Fibroblast of mammary gland (primary cell): ENCODE measurements around the gene ZNF771.

Experiments used
- DNase-seq: peaks from one replicate; pipeline ENCODE4 v3.0.0-alpha.2; 2010; ENCODE audit warnings: low read depth
- H3K4me3 ChIP-seq: 2 replicates; pipeline ENCODE4 v1.5.1; 2011; ENCODE audit warnings: low read depth, mild to moderate bottlenecking, low read length, moderate library complexity; ENCODE audit not compliant: control insufficient read depth
- CTCF ChIP-seq: conservative IDR thresholded peaks from 2 replicates; pipeline ENCODE4 v1.5.1; 2011; ENCODE audit warnings: low read depth, low read length, inconsistent platforms; ENCODE audit not compliant: control insufficient read depth, insufficient read depth

ZNF771 gene

GRCh38 chr16:30369938-30370455 lies 37.4 kb upstream of the ZNF771 start:
- no peak for DNase-seq
- no peak for TF ChIP-seq CTCF
- peak overlapping the region; percentile 84 for H3K4me3 ChIP-seq

GRCh38 chr16:30370456-30371247 lies 36.8 kb upstream of the ZNF771 start, which contains the start of gene TBC1D10B:
TSS of gene TBC1D10B (minus strand) at chr16:30370494. CDS start at chr16:30370183, 311 bp downstream.
- no peak for TF ChIP-seq CTCF
- H3K4me3 ChIP-seq: peak within 1 kb of the TSS; percentile 84
- peak; percentile 100 for DNase-seq

DNA sequence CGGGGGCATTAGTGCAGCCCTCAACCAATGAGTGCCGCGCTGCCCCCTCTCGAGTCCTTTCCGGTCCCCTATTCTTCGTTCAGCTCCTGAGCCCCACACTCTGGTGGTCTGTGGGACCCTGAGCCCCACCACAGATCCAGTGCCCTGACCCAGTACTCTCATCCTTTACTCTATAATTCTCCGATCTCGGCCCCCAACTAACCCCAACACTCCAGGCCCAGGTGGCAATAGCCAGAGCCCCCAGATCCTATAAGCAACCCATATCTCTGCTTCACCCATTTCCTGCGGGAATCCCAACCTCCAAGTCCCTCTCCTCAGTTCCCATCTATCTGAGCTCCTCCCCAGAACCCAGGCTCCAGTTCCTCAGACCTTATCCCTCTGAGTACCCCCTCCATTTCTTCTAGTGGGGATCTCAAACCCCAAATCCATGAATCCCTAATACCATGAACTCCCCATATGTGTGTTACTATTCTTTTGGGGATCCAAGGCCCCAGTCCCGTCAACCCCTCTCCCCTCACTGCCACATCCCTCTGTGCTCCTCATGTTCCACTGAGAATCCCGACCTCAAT lies 36.1 kb upstream of the ZNF771 start:
- peak overlapping the region; percentile 60 for H3K4me3 ChIP-seq
- no peak for DNase-seq
- TF ChIP-seq CTCF: no peak

GRCh38 chr16:30372038-30372712 lies 35.2 kb upstream of the ZNF771 start:
- DNase-seq: no peak
- H3K4me3 ChIP-seq: no peak overlapping the region
- no peak for TF ChIP-seq CTCF

DNA sequence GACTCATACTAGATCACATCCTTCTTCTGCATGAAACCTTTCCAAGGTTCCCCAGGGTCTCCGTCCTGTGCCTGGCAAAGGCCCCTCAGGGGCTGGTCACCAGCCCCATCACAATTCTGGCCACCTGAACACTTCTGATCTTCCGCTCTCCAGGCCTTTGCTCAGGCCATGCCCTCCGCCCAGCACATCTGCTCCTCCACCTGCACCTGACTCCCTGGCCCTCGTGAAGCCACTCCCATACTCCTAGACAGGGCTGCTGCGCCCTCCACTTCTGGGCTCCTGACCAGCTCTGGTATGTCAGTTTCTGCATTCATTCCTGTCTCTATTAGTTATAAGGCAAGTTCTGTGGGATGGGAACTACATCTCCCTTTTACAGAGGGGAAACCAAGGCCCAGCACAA lies 34.7 kb upstream of the ZNF771 start:
- no peak for TF ChIP-seq CTCF

GRCh38 chr16:30374538-30374937 lies 32.9 kb upstream of the ZNF771 start, which contains the start of gene MYL11:
TSS of gene MYL11 (plus strand) at chr16:30374802. CDS start at chr16:30374858, 56 bp downstream.
- no peak for TF ChIP-seq CTCF
- H3K4me3 ChIP-seq: no peak within 1 kb of the TSS

More for the DNA sequence above, 34.7 kb upstream of the ZNF771 start:
- no peak for DNase-seq
- H3K4me3 ChIP-seq: no peak overlapping the region

More at GRCh38 chr16:30374538-30374937, 32.9 kb upstream of the ZNF771 start, which contains the start of gene MYL11:
- DNase-seq: no peak
